NCI-H146 treated with DMSO at 0.1 percent for 48 hours (cell line): ENCODE data around the gene LLGL2.
"Not testable (repeated sequence)": the region's sequence is repeated elsewhere in the genome, so short reads cannot be mapped to it uniquely, and the experiment has no call there.

ENCODE experiments used
- DNase-seq: peaks from one replicate; lab custom pipeline; 2025; ENCODE audit not compliant: unreplicated experiment; lab: John Stamatoyannopoulos, UW

LLGL2 gene

DNA sequence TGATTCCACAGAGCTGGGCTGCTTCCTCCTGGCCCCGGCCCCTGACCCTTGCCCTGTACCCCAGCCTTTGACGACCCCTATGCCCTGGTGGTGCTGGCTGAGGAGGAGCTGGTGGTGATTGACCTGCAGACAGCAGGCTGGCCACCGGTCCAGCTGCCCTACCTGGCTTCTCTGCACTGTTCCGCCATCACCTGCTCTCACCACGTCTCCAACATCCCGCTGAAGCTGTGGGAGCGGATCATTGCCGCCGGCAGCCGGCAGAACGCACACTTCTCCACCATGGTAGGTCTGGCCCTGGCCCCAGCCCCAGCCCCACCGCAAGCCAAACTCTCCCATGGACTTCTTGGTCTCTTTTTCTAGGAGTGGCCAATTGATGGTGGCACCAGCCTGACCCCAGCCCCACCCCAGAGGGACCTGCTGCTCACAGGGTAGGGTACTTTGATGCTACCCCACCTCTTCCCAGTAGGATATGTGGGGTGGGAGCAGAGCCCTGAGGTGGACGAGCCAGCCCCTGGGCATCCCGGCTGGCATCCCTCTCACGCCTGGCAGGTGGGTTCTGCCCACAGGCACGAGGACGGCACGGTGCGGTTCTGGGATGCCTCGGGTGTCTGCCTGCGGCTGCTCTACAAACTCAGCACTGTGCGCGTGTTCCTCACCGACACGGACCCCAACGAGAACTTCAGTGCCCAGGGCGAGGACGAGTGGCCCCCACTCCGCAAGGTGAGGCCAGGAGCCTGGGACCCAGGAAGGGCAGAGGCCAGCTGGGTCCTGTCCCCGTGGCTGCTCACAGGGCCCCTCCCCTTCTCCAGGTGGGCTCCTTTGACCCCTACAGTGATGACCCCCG, 43.1 kb downstream of the LLGL2 start:
- no peak for DNase-seq

- no peak for DNase-seq
These were observed 44.7 kb downstream of the LLGL2 start for GRCh38 chr17:75570034-75570676.

DNA sequence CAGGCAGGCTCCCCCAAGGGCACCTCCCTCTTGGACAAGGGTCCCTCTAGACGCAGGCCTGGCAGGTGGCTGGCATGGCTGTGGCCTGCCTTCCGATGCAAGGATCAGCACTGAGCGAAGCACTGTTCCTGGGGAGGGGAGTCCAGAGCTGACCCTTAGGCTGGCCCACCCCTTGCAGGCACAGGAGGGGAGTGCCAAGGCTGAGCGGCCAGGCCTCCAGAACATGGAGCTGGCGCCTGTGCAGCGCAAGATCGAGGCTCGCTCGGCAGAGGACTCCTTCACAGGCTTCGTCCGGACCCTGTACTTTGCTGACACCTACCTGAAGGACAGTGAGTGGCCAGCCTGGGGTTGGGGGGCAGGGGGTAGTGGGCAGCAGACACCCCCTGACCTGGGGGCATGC, 45.3 kb downstream of the LLGL2 start:
- no peak for DNase-seq

DNA sequence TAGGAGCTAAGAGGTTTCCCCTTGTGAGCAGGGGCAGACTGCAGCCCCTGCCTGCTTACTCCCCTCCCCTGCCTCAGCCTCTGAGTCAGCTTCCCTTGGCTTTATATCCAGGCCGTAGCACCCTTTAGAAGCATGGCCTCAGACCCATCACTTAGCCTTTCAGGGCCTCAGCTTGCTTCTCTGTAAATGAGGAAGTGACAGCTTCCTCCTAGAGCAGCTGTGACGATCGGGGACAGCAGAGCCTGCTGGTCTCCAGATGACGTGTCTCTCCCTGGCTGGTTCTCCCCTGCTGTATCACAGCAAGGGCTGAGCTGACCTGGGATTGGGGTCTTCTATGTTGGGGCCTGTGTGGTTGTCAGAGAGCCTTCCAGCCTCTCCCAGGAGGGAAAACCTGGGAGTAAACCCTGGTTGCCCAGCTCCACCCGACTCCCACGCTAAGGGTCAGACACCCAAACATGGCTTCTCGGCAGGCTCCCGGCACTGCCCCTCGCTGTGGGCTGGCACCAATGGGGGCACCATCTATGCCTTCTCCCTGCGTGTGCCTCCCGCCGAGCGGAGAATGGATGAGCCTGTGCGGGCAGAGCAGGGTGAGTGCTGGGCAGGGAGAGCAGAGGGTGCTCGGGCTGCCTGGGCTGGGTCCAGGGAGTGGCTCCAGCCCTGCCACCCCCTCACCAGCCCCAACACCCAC, 45.8 kb downstream of the LLGL2 start:
- no peak for DNase-seq

- DNase-seq = no peak
These were observed 46.4 kb downstream of the LLGL2 start for GRCh38 chr17:75571885-75572215.

DNA sequence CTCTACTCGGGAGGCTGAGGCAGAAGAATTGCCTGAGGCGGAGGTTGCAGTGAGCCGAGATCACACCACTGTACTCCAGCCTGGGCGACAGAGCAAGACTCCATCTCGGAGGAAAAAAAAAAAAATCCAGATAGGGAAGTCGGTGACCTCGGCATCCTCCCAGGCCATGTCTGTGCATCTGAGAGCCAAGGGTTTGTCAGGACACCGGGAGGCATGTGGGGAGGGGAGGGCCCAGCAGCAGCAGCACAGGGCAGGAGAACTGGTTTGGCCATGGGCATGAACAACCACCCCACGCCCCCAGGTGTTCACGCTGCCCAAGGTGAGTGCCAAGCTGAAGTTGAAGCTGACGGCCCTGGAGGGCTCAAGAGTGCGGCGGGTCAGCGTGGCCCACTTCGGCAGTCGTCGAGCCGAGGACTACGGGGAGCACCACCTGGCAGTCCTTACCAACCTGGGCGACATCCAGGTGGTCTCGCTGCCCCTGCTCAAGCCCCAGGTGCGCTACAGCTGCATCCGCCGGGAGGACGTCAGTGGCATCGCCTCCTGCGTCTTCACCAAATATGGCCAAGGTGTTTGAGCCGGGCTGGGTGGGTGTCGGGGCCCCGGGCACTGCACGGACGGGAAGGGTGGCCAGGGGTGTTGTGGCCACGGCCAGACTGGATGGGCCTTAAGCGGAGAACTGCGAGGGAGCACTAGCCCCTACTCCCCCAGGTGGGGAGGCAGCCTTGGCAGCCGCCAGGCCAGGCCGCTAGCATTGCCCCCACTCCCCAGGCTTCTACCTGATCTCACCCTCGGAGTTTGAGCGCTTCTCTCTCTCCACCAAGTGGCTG, 47.4 kb downstream of the LLGL2 start:
- DNase-seq = no peak

DNA sequence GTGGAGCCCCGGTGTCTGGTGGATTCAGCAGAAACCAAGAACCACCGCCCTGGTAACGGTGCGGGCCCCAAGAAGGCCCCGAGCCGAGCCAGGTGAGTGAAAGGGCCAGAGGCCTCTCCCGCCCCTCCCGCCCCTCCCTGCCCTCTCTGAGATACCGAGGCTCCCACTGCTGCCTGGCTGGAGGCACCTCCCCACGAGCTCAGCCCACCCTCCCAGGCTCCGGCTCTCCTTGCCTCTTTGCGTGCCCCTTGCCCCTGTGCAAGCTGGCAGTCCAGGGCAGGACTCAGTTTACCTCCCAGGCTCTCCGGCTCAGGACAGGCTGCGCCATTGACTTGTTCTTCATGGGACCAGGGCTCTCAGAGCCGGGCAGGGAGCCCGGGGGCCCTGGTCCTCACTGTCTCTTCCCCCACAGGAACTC, 48.1 kb downstream of the LLGL2 start:
- no peak for DNase-seq

DNA sequence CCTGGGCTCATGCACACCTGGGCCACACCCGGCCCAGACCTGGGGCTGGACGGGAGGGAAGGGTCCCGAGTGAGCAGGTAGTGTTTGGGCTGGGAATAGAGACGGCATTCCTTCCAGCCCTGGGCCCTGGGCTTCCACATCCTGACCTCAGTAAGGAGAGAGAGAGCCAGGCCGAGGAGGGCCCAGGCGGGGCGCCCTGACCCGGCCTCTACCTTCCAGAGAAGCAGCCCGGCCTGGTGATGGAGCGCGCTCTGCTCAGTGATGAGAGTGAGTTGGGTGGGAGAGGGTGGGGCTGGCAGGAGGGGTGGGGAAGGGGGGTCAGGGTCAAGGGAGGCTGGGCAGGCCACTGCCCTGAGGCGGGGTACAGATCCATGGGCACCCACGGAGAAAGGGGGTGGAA, 48.5 kb downstream of the LLGL2 start:
- DNase-seq = no peak

DNA sequence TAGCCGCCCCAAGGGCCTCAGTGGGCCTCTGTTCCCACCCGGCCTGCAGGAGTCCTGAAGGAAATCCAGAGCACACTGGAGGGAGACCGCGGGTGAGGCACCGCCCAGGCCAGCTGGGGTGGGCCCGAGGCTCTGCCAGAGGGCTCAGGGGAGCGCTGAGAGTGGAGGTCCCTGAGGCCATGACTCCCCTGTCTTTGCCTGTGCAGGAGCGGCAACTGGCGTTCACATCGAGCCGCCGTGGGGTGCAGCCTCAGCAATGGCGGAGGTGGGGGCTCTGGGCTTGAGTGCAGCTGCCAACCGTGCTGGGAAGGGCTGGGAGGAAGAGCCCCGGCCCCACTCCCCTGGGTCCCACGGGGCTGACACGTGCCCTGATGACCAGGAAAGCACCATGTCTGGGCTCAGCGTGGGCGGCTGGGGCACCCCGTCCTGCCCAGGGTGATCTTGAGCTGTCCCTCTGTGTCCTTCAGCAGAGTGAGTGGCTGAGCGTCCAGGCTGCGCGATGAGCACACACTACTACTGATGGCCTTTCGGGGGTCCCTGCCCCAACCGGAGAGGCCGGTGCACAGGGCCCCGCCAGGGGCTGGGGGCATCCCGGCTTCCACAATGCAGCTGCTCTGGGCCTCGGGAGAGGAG, 49.0 kb downstream of the LLGL2 start:
- no peak for DNase-seq

GRCh38 chr17:75575197-75575596, 49.7 kb downstream of the LLGL2 start:
- DNase-seq = no peak

- DNase-seq = no peak
These were observed 50.2 kb downstream of the LLGL2 start for GRCh38 chr17:75575728-75576127.

DNA sequence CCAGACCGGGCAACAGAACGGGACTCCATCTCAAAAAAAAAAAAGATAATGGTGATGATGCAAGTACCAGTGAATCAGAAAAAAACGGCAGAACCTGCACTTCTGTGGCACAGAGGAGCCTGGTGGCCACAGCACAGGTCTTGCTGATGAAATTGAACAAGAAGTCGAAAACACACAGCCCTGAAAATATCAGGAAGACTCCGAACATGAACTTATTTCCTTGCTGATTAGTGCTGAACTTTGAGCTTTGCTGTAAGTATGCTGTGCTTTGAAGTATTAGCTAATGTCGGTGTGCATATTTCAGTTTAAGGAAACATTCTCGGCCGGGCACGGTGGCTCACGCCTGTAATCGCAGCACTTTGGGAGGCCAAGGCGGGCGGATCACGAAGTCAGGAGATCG, 51.2 kb downstream of the LLGL2 start:
- DNase-seq = no peak

- not testable (repeated sequence) for DNase-seq
These were observed 55.7 kb downstream of the LLGL2 start for GRCh38 chr17:75581121-75581725.

- DNase-seq = not testable (repeated sequence)
These were observed 57.7 kb downstream of the LLGL2 start for GRCh38 chr17:75583197-75583596.

- DNase-seq = no peak
These were observed 59.3 kb downstream of the LLGL2 start for GRCh38 chr17:75584849-75585175.

GRCh38 chr17:75587675-75588595, 62.4 kb downstream of the LLGL2 start, which contains the start of gene MYO15B:
Gene MYO15B (plus strand): TSS chr17:75587800. CDS start chr17:75588058, 258 bp downstream.
- peak; percentile 53 for DNase-seq

GRCh38 chr17:75588596-75589011, 63.1 kb downstream of the LLGL2 start:
- DNase-seq = no peak

- DNase-seq = peak; percentile 84
These were observed 63.8 kb downstream of the LLGL2 start for GRCh38 chr17:75589012-75589918.
